Spinal cord (tissue), 10 donors: Measurements from ENCODE around the gene TBC1D1. TPM values are rescaled to one million over a fixed set of nuclear protein-coding genes. Genes with fewer than 3 reads are reported as not detected.

ENCODE experiments used
- DNase-seq, 6 donors: peaks; one replicate each; pipeline versions ENCODE4 v3.0.0 to v3.0.0-alpha.2; 2013 to 2015; ENCODE audit warnings: low spot score in 6 of 6, low read depth in 4 of 6
- H3K27ac ChIP-seq: one replicate; pipeline ENCODE4 v1.5.1; 2013; ENCODE audit warnings: low read depth, low read length, control low read depth
- H3K27me3 ChIP-seq: one replicate; pipeline ENCODE4 v1.6.1; 2013; ENCODE audit warnings: low read length; ENCODE audit not compliant: control insufficient read depth, insufficient read depth
- H3K36me3 ChIP-seq: one replicate; pipeline ENCODE4 v1.6.1; 2013; ENCODE audit warnings: low read length; ENCODE audit not compliant: control insufficient read depth, insufficient read depth
- H3K4me1 ChIP-seq: one replicate; pipeline ENCODE4 v1.6.1; 2013; ENCODE audit warnings: low read length; ENCODE audit not compliant: control insufficient read depth, insufficient read depth
- H3K4me3 ChIP-seq: one replicate; pipeline ENCODE4 v1.5.1; 2013; ENCODE audit warnings: low read depth, low read length, control low read depth
- H3K9me3 ChIP-seq: one replicate; pipeline ENCODE4 v1.6.1; 2013; ENCODE audit warnings: low read length; ENCODE audit not compliant: control insufficient read depth, insufficient read depth
- WGBS: methylation state at CpG from one replicate; pipeline ENCODE4 v1.1.5; 2013; ENCODE audit warnings: missing lambda C conversion rate; ENCODE audit not compliant: insufficient coverage; 5-methylcytosine and 5-hydroxymethylcytosine counted together
- polyA plus RNA-seq, 2 donors: library from polyadenylated mRNA; unstranded; fragments of 120-200 nt; gene quantifications; one replicate each; pipeline ENCODE4 v1.2.1, GENCODE V29; 2013; ENCODE audit not compliant: insufficient read length in 2 of 2
- total RNA-seq, 2 donors: library from RNA; depleted of rRNA in 1 of 2; stranded (reverse); fragments of 120-200 nt in 1 of 2; fragments of >200 nt in 1 of 2; gene quantifications; one replicate each; pipeline versions ENCODE4 v1.2.3 to v1.2.4, GENCODE V29; 2013 to 2014
- donor health status: healthy.

Gene TBC1D1
- total and polyA plus RNA-seq, 4 donors = 49.0 to 59.0 (median 53.9) TPM

GRCh38 chr4:37862961-37863360, 27.9 kb upstream of the TBC1D1 start:
- Histone ChIP-seq H3K4me3 (no peak overlapping the region), H3K27ac (no peak overlapping the region), H3K9me3 (no peaks in the 10 kb centered on the region), H3K27me3 (no peaks in the 10 kb centered on the region), H3K36me3 (no peaks in the 10 kb centered on the region), H3K4me1 (peaks cover 4% of the 10 kb centered on the region)
- no CpG with 5 or more reads among the region's 4 CpGs for WGBS
- no peak for DNase-seq

- Histone ChIP-seq H3K4me3 (no peak overlapping the region), H3K4me1 (peaks cover 4% of the 10 kb centered on the region), H3K27ac (no peak overlapping the region), H3K27me3 (no peaks in the 10 kb centered on the region), H3K36me3 (no peaks in the 10 kb centered on the region), H3K9me3 (no peaks in the 10 kb centered on the region)
- peak in 1 of 6 donors; percentile 8 for DNase-seq
- WGBS = 61% methylated on average over 3 of the region's 4 CpGs
Measured at GRCh38 chr4:37864786-37865185, 26.1 kb upstream of the TBC1D1 start.

GRCh38 chr4:37865450-37865849, 25.4 kb upstream of the TBC1D1 start:
- H3K36me3 ChIP-seq = no peaks in the 10 kb centered on the region
- no peaks in the 10 kb centered on the region for H3K9me3 ChIP-seq
- peaks cover 4% of the 10 kb centered on the region for H3K4me1 ChIP-seq
- no peak overlapping the region for H3K4me3 ChIP-seq
- H3K27ac ChIP-seq = no peak overlapping the region
- no CpG with 5 or more reads among the region's 3 CpGs for WGBS
- H3K27me3 ChIP-seq = no peaks in the 10 kb centered on the region
- DNase-seq = no peak

- Histone ChIP-seq H3K9me3 (no peaks in the 10 kb centered on the region), H3K36me3 (no peaks in the 10 kb centered on the region)
- WGBS = 100% methylated on average over 2 of the region's 3 CpGs
Measured at GRCh38 chr4:37867102-37867501, 23.8 kb upstream of the TBC1D1 start.

GRCh38 chr4:37868238-37868637, 22.6 kb upstream of the TBC1D1 start:
- no peaks in the 10 kb centered on the region for H3K27me3 ChIP-seq
- WGBS = 63% methylated on average over 3 of the region's 4 CpGs
- H3K9me3 ChIP-seq = no peaks in the 10 kb centered on the region
- peaks cover 4% of the 10 kb centered on the region for H3K4me1 ChIP-seq
- DNase-seq = peak in 1 of 6 donors; percentile 32
- H3K36me3 ChIP-seq = no peaks in the 10 kb centered on the region
- H3K4me3 ChIP-seq = no peak overlapping the region
- H3K27ac ChIP-seq = no peak overlapping the region

More at GRCh38 chr4:37867102-37867501, 23.8 kb upstream of the TBC1D1 start:
- Histone ChIP-seq H3K4me1 (peaks cover 4% of the 10 kb centered on the region), H3K27me3 (no peaks in the 10 kb centered on the region), H3K27ac (no peak overlapping the region), H3K4me3 (no peak overlapping the region)
- DNase-seq = no peak

- H3K9me3 ChIP-seq = no peaks in the 10 kb centered on the region
- no peaks in the 10 kb centered on the region for H3K36me3 ChIP-seq
- no peaks in the 10 kb centered on the region for H3K27me3 ChIP-seq
- H3K4me1 ChIP-seq = no peaks in the 10 kb centered on the region
- H3K4me3 ChIP-seq = no peak overlapping the region
- peak in 1 of 6 donors; percentile 41 for DNase-seq
- no CpG with 5 or more reads among the region's 1 CpG for WGBS
- H3K27ac ChIP-seq = no peak overlapping the region
Measured at GRCh38 chr4:37872310-37872988, 18.4 kb upstream of the TBC1D1 start.

- H3K27ac ChIP-seq = no peak overlapping the region
- no CpG with 5 or more reads among the region's 1 CpG for WGBS
Measured at GRCh38 chr4:37873386-37873785, 17.5 kb upstream of the TBC1D1 start.

GRCh38 chr4:37876156-37876555, 14.7 kb upstream of the TBC1D1 start:
- Histone ChIP-seq H3K4me1 (no peaks in the 10 kb centered on the region), H3K9me3 (no peaks in the 10 kb centered on the region), H3K36me3 (no peaks in the 10 kb centered on the region), H3K4me3 (no peak overlapping the region), H3K27me3 (no peaks in the 10 kb centered on the region), H3K27ac (no peak overlapping the region)
- WGBS = no CpG with 5 or more reads among the region's 2 CpGs
- no peak for DNase-seq

More at GRCh38 chr4:37873386-37873785, 17.5 kb upstream of the TBC1D1 start:
- Histone ChIP-seq H3K4me1 (no peaks in the 10 kb centered on the region), H3K9me3 (no peaks in the 10 kb centered on the region), H3K4me3 (no peak overlapping the region), H3K36me3 (no peaks in the 10 kb centered on the region), H3K27me3 (no peaks in the 10 kb centered on the region)
- no peak for DNase-seq

GRCh38 chr4:37879365-37879764, 11.5 kb upstream of the TBC1D1 start:
- WGBS = 95% methylated on average over 4 of the region's 8 CpGs
- Histone ChIP-seq H3K4me1 (no peaks in the 10 kb centered on the region), H3K27ac (no peak overlapping the region), H3K36me3 (no peaks in the 10 kb centered on the region), H3K4me3 (no peak overlapping the region), H3K27me3 (no peaks in the 10 kb centered on the region), H3K9me3 (no peaks in the 10 kb centered on the region)
- DNase-seq = no peak

GRCh38 chr4:37881811-37882210, 9.1 kb upstream of the TBC1D1 start:
- Histone ChIP-seq H3K27ac (no peak overlapping the region), H3K36me3 (no peaks in the 10 kb centered on the region), H3K27me3 (no peaks in the 10 kb centered on the region), H3K4me3 (no peak overlapping the region), H3K4me1 (no peaks in the 10 kb centered on the region), H3K9me3 (no peaks in the 10 kb centered on the region)
- no peak for DNase-seq
- WGBS = no CpG with 5 or more reads among the region's 5 CpGs
